H4 (cell line): Measurements from ENCODE around the gene SRXN1. TPM values are rescaled to one million over a fixed set of nuclear protein-coding genes. Genes with fewer than 3 reads are reported as not detected.
"Not testable (repeated sequence)": the region's sequence is repeated elsewhere in the genome, so short reads cannot be mapped to it uniquely, and the experiment has no call there.

Experiments used
- DNase-seq: peaks from one replicate; pipeline ENCODE4 v3.0.0-alpha.2; 2015; ENCODE audit warnings: low spot score
- total RNA-seq: library from RNA; depleted of rRNA; stranded (reverse); fragments of >200 nt; shearing (Covaris generic); gene quantifications from 2 replicates; pipeline ENCODE4 v1.2.3, GENCODE V29; 2014; rRNA removed

The SRXN1 gene
- total RNA-seq = 153 and 165 TPM in 2 replicates

DNA sequence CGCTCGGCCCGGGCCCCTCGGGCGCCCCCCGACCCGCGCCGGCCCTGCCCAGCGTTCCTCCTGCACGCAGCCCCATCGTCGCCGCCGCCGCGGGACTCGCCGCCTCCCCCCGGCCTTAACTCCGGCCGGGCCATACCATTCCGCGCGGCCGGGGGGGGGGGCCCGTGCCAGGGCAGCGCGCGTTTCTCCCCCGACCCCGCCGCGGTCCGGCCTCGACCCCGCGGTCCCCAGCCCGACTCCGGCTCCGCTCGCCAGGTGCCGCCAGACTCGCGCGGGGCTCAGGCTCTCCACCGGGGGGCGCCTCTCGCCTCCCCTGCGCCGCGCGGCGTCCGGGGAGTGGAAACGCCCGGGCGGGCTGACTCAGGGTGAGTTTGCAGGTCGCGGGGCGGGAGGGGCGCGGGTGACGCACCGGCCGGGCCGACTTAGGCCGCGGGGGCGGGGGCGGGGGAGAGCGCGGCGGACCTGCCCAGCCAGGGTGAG is at the start of gene SRXN1:
TSS of gene SRXN1 (minus strand) at position 91 of the 480 bp plus-strand sequence. CDS start at position 76, 15 bp downstream.
- DNase-seq = peak; percentile 84

DNA sequence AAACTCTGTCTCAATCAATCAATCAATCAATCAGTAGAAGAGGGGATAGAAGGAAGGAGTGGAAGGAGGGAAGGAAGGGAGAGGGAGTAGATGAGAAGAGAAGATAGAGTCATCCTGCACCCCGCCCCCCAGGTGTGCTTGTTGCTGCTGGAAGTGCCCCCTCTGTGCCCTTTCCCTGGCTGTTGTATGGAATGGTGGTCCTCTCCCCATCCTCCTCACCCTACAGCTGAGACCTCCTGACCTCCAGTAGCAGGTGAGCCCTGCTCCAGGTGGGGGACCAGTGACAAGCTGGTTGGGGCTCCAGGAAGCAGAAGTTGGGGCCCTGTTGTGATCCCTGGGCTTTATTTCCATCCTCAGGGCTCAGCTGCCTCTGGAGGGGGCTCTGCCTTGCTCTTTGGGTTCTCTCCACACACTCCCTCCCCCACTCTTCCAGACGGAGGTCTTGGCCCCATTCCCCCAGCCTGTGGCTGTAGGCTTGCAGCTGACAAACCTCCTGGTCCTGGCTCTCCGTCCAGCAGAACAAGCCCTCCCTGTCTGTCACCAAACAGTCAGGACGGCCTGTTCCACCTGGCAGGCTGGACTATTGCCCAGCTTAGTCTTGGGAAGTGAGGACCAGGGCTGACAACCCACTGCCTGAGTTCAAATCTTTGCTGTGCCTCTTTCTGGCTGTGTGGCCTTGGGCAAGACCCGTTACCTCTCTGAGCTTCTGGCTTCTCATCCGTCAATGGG is 48.6 kb upstream of the SRXN1 start:
- no peak for DNase-seq

DNA sequence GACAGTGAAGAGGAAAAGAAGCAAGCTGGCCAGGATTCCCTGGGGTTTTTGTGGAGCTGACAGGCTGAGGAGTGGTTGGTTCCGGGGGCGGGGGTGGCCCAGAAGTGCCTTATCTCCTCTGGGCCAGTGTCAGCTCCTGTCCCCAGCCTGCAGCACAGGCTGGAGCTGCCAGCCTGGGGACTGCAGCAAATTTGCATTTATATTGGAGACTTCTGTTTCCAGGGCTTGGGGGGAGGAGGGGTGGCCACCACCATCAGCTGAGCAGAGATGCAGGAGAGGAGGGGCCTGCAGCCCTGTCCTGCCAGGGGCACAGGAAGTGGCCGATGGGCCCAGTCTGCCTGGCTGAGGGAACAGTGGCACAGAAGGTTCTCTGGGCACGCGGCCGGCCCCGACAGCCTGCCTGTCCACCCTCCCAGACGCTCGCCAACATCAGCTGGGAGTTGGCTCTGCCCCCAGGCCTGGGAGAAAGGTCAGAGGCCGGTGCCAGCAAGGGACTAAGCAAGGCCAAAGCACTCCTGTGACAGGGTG is 46.9 kb upstream of the SRXN1 start:
- no peak for DNase-seq

DNA sequence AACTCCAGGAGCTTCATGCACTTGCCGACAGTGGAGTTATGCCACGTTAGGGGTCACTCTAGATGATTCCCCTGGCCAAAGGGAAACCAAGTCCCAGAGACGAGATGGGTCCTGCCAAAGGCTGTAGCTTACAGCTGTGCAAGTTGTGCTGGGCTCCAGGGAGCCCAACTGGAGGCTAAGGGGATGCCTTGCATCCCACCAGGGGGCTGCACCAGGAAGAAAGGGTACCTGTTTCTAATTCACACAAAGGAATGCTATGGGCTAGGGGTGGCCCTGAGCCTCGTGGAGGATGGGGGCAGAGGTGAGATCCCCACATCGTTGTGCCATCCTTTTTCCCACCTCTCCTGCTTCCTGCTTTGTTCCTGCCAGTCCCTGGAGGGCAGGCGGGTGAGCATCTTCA is 46.3 kb upstream of the SRXN1 start:
- DNase-seq = no peak

DNA sequence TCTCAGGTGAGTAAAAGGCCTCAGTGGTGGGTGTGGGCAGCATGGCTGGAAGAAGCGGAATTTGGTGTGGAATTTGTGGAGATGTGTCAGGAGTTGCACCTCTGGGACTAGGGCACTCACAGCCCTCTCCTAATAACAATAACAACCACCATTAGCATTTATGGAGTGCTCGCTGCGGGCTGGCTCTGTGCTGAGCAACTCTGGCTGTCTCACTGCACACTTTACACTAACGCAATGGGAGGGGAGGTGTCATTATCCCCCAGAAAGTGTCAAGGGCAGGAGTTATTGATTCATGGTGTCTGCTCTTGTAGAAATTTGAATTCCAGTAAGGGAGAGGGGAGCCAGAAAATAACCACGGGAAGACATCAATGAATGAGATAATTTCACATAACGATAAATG is 45.3 kb upstream of the SRXN1 start:
- DNase-seq = no peak

DNA sequence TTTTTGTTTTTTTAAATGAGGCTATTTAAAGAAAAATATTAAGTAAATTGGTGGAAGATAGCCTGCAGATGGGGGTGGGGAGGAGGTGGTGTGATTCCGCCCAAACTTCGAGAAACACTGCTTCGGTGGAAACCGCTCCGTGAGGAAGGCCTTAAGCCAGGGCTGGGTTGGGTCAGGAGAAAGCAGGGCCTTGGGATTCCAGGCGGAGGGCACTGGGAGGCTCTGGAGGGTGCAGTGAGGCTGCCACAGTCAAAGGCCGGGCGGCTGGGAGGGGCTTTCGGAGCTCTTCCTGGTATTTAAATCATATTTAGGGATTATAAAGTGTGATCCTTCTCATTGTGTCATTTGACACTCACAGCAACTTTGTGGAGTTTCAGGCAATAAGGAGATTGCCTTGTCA is 44.8 kb upstream of the SRXN1 start:
- DNase-seq = no peak

DNA sequence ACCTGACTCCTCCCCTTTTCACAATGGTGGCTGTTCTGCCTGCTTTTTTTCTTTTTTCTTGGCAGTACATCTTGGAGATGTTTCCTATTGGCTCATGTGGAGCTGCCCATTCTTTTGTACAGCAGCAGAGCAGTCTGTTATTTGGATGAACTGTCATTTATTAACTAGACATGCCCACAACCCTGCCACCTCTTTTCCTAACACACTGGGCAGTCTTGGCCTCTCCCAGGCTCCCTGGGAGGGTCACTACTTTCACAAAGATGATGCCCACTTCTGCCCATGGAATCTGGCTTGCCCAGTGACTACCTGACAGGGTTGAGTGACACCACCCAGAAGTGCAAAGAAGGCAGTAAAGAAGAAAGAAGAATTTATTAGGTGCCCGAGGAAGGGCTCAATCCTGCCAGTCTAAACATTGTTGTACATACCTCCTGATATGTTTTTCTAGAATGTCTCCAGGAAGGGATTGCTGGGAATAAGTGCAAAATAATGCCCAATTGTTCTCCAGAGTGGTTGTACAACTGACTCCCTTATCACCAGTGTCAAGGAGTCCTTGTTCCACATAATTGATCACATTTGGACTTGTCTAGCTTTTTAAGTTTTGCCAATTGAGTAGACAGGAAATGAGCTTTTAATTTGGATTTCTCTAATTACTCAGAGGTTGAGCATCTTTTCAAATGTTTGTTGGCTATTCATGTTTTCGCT is 42.3 kb upstream of the SRXN1 start:
- DNase-seq = no peak

DNA sequence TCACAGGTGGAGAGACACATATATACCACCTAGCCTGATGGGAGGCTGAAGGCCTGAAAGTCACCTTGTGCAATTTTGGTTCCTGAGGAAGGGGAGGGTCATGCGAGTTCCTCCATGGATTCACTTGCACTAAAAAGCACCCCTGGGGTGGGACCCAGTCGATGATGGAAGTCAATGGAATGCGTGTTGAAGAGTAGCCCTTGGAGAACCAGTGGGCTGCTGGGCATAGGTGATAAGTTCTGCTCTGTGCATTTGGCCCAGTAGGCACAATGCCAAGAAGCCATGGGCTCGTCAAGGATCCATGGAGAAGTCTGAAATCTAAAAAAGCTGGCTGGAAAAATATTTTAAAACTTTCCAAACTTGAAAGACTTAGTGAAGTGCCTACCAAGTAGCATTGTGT is 41.5 kb upstream of the SRXN1 start:
- no peak for DNase-seq

DNA sequence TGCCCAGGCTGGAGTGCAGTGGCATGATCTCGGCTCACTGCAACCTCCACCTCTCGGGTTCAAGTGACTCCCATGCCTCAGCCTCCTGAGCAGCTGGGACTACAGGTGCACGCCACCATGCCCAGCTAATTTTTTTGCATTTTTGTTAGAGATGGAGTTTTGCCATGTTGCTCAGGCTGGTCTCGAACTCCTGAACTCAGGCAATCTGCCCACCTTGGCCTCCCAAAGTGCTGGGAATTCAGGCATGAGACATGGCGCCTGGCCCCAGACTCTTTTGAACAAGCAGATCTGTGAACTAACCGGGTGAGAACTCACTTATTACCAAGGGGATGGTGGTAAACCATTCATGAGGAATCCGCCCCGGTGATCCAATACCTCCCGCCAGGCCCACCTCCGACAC is 40.8 kb upstream of the SRXN1 start:
- DNase-seq = not testable (repeated sequence)

DNA sequence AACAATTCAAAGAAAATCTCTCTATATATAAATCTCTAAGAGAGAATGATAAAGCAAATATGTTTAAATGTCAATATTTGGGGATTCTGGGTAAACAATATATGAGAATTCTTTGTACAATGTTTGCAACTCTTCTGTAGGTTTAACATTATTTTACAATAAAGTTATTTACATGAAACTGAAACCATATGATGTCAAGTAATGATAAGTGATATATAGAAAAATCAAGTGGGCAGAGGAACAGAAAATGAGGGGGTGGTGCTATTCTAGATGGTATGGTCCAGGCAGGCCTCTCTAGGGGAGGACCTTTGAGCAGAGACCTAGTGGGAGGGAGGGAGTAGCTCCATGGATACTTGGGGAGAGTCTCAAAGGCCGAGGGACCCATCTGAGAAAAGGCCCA is 39.0 kb upstream of the SRXN1 start:
- no peak for DNase-seq

DNA sequence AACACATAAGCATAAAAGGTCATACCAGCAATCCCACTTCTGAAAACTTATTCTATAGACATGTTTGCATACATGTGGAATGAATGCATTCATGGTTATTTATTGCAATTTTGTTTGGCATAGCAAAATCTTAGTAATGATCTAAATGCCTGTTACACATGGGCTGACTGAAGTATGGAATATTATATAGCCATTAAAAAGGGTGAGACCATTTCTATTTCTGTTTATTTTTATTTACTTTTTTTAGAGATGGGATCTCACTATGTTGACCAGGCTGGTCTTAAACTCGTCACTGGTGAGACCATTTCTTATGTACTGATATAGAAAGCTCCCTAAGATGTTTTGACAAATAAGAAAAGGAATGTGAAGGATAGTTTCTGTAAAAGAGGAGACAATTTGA is 36.9 kb upstream of the SRXN1 start:
- no peak for DNase-seq

DNA sequence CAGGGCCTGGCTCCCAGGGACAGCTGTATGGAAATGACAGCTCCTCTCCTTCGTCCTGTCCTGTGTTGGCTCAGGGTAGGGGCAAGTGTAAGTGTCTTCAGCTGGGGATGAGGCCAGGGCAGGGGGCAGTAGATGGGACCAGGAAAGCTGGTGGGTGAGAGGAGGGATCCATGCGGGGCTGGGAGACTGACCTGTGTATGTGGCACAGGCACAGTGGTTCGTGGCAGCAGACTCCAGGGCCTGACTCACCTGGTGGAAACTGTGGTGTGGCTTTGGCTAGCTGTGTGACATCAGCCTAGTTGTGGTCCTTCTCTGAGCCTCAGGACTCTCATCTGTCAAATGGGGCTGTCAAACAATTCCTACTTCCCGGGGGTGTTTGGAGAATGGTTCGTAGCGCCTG is 36.3 kb upstream of the SRXN1 start:
- DNase-seq = no peak

DNA sequence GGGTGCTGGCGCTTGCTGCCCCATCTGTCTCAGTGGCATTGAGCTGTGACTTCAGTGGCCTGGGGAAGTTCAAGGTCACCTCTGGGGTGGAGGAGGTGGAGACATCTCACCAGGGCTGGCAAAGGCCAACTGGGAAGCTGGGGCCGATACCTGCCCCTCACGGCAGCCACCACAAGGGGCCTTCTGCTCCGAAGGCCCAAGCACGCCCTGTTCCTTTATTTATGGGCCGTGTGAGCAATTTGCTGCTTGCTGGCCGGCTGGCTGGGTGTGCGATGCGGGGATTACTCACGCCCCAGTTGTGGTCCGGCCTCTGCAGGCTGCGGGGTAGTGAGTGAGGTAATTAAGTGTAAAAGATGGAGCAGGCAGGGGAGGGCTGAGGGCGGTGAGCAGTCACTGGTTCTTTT is 35.8 kb upstream of the SRXN1 start:
- DNase-seq = no peak

DNA sequence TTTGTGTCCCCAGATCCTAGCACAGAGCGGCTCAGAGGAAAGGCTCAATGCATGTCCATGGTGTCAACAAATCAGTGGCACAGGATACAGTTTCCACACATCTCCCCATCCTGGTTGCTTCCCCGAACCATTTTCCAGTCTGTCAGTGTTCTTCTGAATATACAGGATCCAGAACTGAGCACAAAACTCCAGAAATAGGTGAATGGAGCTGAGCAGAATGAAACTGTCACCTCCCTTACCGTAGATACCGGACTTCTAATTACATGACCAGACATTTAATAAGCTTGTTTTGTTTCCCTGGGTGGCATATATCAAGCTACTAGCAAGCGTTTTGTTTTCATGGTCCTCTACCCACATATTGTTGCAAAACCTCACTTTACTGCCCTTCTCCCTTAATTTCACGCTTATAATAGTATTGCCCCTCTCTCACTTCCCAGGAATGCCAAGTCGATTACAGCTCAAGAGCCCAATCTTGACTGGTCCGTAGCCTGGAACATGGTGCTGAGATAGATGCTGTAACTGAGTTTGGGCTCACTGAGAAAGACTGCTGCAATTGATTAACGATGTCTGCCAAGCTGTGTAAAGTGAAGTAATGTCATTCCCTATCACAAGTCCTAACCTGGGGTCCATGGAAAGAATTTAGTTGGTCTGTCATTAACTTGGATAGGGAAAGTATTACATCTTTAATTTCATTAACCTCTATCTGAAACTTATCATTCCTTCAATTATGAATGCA is 34.6 kb upstream of the SRXN1 start:
- DNase-seq = no peak

DNA sequence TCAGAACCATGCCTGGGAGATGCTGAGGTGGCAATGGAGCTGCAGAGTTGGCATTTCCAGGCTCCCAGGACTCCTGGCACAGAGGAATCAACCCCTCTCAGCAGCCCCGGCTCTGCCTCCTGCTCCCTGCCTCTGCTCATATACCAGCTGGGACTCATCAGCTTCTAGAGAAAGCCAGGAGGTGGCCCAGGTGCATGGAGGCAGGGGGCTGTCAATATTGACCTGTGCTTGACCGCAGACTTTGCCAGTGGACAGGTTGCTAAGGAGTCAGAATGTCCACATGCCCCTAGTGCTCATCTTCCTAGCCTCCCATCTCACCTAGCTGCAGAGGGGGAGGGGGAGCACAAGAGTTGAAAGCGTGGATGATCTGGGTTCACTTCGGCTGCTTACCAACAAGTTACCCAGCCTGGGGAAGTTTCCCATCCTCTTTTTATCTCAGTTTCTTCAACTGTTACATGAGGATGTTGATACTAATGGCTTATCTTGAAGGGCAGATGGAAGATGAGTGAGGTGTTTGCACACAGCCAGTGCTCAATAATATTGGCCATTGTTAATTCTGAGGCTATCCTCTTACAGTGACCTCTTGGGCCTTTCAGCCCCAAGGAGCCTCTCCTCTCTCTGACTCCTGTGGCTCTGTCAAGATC is 31.8 kb upstream of the SRXN1 start:
- no peak for DNase-seq

DNA sequence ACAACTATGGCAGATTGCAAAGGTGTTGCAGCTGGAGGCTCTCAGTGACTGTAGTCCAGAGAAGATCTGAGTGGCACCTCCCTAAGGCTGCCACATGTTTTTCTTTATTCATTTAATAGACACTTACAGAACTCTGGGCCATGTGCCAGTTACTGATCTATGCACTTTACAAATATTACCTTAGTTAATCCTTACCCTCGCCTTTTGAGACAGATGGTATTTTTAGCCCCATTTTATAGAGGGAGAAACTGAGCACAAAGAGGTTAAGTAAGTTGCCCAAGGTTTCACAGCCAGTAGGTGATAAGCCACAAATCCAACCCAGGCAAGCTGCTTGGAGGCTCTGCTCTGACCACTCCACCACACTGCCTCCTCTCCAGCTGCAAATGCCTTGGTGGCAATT is 29.1 kb upstream of the SRXN1 start:
- no peak for DNase-seq

DNA sequence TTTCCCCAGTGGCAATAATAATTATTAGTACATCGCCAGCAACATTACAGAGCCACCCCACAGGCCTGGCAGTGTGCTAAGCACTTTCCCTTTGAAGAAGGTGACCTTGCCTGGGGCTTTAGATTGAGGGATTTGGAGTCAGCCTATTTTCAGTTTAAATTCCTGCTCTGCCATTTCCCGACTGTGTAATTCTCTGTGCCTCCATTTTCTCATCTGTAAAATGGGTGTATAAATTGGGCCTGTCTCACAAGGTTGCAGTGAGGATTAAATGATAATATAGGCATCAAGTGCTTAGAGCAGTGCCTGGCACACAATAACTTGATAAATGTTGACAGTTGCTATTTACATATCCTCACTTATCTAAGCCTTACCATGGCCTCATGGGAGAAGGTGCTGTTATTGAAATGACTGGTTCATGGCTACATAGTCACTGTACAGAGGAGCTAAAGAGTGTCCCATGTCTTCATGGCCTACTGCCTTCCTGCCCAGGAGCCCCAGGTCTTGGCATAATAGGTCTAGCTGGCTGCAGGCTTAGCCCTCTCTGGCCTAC is 27.7 kb upstream of the SRXN1 start:
- no peak for DNase-seq

DNA sequence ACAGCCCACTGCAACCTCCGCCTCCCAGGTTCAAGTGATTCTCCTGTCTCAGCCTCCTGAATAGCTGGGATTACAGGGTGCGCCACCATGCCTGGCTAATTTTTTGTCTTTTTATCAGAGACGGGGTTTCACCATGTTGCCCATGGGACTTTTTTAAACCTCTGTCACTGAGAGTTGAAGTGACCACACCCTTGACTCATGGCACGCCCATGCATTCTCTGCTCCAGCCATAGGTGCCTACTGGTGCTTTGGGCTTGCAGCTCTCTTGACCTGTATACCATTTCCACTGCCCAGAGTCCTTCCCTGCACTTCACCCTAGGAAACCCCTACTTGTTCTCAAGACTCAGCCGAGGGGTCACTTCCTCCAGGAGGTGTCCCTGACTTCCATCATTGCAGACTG is 25.0 kb upstream of the SRXN1 start:
- no peak for DNase-seq

DNA sequence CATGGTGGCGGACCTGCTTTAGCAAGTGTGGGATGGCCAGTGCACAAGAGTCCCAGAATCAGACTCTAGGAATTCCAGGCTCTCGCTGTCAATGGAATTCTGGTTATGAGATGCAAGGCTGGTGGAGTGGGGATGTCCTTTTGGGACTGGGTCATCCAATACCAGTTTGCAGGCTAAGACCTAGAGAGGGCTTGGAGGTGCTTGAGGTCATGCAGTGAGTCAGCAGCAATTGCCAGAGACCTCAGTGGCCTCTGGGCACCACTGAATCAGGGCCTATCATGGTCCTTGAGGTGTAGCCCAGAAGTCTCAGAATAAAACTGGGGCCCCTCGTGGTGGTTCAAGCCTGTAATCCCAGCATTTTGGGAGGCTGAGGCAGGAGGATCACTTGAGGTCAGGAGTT is 24.0 kb upstream of the SRXN1 start:
- DNase-seq = no peak

DNA sequence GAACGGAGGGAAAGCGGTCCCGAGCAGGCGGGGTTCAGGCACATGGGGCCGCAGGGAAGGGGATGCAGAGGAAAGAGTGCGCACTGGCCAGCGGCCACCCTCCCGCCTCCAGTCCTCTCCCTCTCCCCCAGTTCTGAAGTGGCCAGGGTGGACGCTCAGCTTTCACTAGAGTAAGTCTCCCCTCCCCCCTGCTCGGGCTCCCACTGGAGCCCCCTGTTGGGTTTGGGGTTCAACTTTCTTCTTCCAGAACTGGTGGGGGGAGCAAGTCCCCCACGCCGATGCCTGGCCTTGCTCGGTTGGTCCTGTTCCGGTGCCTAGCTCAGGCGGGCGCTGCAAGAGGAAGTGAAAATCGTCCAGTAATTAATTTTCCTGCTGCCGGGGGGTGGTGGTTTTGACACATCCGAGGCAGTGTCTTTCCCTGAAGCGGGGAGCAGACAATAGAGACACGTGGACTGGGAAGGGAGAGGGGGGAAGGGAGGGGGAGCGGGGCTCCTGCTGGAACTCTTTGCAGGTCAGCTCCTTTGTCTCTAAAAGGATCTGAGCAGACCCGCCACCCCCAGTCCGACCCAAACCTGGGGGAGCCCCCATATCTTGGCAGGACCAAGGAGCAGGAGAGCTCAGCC is 23.4 kb upstream of the SRXN1 start:
- no peak for DNase-seq
